ENCODE measurements around the gene ATF6B.

- TF ChIP-seq, protein P1, sequence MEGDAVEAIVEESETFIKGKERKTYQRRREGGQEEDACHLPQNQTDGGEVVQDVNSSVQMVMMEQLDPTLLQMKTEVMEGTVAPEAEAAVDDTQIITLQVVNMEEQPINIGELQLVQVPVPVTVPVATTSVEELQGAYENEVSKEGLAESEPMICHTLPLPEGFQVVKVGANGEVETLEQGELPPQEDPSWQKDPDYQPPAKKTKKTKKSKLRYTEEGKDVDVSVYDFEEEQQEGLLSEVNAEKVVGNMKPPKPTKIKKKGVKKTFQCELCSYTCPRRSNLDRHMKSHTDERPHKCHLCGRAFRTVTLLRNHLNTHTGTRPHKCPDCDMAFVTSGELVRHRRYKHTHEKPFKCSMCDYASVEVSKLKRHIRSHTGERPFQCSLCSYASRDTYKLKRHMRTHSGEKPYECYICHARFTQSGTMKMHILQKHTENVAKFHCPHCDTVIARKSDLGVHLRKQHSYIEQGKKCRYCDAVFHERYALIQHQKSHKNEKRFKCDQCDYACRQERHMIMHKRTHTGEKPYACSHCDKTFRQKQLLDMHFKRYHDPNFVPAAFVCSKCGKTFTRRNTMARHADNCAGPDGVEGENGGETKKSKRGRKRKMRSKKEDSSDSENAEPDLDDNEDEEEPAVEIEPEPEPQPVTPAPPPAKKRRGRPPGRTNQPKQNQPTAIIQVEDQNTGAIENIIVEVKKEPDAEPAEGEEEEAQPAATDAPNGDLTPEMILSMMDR (IDR thresholded peaks at IDR 0.05; ENCODE audit: low read length): no peak
- TF ChIP-seq EZH2phosphoT487 (IDR thresholded peaks at IDR 0.05; ENCODE audit: low read length) (no peak), EZH2 (optimal IDR thresholded peaks at IDR 0.05; ENCODE audit: low read depth, low read length) (no peak)
Observed at GRCh38 chr6:32146687-32147086, 18.6 kb upstream of the ATF6B start.

Data from MM.1S (cell line).